GM19043 (cell line): Measurements from ENCODE around the gene MEF2C.
A peak's percentile ranks its signal among the peaks of the same experiment; 100 is the strongest.

Experiments
- ATAC-seq: cut with Tn5 transposase; IDR thresholded peaks from one replicate; pipeline ENCODE4 v1.9.1; 2021; ENCODE audit warnings: low read depth; ENCODE audit not compliant: unreplicated experiment

The MEF2C gene

GRCh38 chr5:88833371-88834130 is 49.4 kb downstream of the MEF2C start:
- peak; percentile 39 for ATAC-seq

GRCh38 chr5:88831816-88832215 is 51.2 kb downstream of the MEF2C start:
- no peak for ATAC-seq

- no peak for ATAC-seq
Observed at GRCh38 chr5:88830567-88830966, 52.4 kb downstream of the MEF2C start.

- ATAC-seq, result no peak
Observed at GRCh38 chr5:88829775-88830174, 53.2 kb downstream of the MEF2C start.

- no peak for ATAC-seq
Observed at GRCh38 chr5:88829054-88829453, 53.9 kb downstream of the MEF2C start.

- no peak for ATAC-seq
Observed at GRCh38 chr5:88827997-88828396, 55.0 kb downstream of the MEF2C start.

- peak; percentile 67 for ATAC-seq
Observed at GRCh38 chr5:88826646-88827585, 56.1 kb downstream of the MEF2C start.

- ATAC-seq, result no peak
Observed at GRCh38 chr5:88825584-88826315, 57.2 kb downstream of the MEF2C start.

GRCh38 chr5:88824892-88825583 is 57.9 kb downstream of the MEF2C start:
- no peak for ATAC-seq

GRCh38 chr5:88824141-88824540 is 58.8 kb downstream of the MEF2C start:
- ATAC-seq, result no peak

- ATAC-seq, result no peak
Observed at GRCh38 chr5:88823201-88823600, 59.8 kb downstream of the MEF2C start.

GRCh38 chr5:88821161-88821560 is 61.8 kb downstream of the MEF2C start:
- ATAC-seq, result no peak

GRCh38 chr5:88820581-88820980 is 62.4 kb downstream of the MEF2C start:
- ATAC-seq, result no peak

- ATAC-seq, result no peak
Observed at GRCh38 chr5:88819301-88819999, 63.5 kb downstream of the MEF2C start.

- no peak for ATAC-seq
Observed at GRCh38 chr5:88818296-88818695, 64.7 kb downstream of the MEF2C start.

GRCh38 chr5:88816195-88816594 is 66.8 kb downstream of the MEF2C start:
- ATAC-seq, result no peak

GRCh38 chr5:88815050-88815789 is 67.8 kb downstream of the MEF2C start:
- ATAC-seq, result no peak

GRCh38 chr5:88813805-88814575 is 69.0 kb downstream of the MEF2C start:
- no peak for ATAC-seq
